ENCODE data around the gene TMEM120A.

Gene TMEM120A

DNA sequence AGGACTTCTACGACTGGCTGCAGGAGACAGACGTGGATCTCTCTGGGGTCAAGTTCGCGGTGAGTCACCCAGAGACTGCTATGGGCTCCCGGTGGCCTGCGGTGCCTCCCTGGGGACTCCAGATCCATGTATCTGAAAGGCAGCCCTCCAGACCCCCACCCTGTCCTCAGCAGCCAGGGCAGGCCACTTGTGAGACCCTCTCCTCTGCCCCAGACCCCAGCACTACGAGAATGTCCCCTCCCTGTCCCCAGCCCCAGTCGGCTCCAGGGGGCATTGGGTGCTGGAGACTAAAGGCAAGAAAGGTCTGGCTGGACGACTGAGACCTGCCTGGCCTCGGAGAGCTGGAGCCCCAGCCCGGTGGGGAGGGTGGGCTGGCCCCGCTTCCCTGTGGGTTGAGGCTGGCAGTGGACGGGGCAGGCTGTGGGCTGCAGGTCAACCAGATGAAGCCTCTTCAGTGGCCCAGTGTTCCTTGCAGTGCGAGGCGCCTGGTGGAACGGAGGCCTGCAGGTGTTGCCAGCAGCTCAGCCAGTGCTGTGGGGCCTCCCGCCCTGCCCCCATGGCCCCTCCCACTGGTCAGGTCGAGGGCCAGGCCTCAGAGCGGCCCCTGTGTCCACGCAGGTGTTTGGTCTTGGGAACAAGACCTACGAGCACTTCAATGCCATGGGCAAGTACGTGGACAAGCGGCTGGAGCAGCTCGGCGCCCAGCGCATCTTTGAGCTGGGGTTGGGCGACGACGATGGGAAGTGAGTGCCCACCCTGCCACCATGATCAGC is 13.8 kb downstream of the TMEM120A start:
- DNase-seq = no peak

DNA sequence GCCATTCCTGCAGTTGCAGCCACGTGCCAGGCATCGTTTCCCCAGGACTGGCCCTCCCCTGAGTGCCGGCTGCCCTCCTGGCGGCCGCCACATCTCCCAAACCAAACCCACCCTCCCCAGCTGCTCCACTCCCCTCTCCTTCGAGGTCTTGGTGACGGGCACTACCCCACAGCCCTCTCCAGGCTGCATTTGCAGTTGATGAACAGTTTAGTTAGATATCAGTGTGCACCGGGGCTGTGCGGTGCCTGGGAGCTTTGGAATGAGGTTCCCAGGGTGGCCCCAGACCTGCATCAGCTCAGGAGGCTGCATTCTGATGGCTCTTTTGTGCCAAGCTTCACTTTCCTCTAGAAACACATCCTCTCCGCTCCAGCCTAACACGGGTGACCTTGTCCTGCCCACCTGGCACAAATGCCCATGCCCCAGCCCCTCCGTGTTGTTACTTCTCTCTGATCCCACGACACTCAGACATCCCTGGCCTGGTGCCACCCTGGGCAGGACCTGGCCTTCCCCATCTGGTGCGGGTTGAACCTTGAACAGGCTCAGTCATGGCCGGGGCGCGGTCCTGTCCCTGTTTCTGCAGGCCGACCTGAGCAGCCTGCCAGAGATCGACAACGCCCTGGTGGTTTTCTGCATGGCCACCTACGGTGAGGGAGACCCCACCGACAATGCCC is 14.5 kb downstream of the TMEM120A start:
- DNase-seq = no peak

GRCh38 chr7:75977743-75978142 is 16.7 kb downstream of the TMEM120A start:
- no peak for DNase-seq

GRCh38 chr7:75971961-75972763 is 22.2 kb downstream of the TMEM120A start:
- no peak for DNase-seq

DNA sequence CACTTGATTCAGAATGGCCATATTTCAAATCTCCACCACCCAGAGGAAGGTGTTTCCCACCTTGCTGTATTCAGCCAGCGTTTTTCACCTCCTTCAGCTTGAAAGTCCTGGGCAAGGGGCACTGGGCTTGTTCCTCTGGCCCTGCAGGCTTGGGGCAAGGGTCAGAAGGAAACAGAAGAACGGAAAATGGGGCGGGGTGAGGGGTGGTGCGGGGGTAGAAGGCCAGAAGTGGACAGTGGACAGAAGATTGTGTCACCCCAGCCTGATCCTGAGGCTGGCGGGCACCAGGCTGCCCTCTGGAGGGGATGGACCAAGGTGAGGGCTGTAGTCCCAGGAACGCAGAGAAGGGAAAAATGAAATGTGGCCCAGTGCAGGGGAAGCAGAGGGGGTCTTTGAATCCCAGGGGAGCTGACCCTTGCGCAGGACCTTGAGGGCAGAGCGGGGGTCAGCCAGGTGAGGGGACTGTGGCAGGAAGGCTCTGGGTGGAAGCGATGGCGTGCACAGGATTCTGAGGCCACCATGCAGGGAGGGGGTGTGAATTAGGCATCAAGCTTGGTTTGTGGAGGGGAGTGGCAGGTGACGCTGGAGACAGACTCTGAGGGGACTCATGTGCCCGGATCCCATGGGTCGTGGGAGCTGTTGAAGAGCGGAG is 23.0 kb downstream of the TMEM120A start:
- no peak for DNase-seq

GRCh38 chr7:75969704-75970498 is 24.5 kb downstream of the TMEM120A start:
- no peak for DNase-seq

- no peak for DNase-seq
Measured at GRCh38 chr7:75969182-75969581, 25.2 kb downstream of the TMEM120A start.

- DNase-seq = no peak
Measured at GRCh38 chr7:75968561-75969001, 25.8 kb downstream of the TMEM120A start.

- DNase-seq = no peak
Measured at GRCh38 chr7:75968012-75968411, 26.4 kb downstream of the TMEM120A start.

DNA sequence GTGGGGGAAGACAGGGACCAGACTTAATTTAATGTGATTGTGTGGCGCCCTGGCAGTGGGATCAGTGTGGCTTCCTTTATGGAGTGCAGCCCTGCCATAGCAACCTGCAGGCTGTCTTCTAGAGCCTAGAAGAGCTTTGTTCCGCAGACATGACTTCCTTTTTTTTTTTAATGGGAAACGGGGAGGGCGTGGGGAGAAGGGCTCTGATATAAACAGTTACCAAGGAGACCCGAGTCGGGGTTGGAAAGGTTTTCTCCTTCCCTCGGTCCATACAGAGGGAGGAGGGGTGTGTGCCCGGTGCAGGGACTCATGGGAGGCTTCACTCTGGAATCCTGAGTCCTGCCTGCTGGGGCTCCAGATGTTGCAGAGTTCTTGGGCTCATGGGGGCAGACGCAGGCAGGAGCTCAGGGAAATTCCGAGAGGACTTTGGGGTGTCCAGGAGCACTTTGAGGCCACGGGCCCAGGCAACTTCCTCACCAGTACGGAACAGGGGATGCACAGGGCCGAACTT is 26.9 kb downstream of the TMEM120A start:
- DNase-seq = no peak

DNA sequence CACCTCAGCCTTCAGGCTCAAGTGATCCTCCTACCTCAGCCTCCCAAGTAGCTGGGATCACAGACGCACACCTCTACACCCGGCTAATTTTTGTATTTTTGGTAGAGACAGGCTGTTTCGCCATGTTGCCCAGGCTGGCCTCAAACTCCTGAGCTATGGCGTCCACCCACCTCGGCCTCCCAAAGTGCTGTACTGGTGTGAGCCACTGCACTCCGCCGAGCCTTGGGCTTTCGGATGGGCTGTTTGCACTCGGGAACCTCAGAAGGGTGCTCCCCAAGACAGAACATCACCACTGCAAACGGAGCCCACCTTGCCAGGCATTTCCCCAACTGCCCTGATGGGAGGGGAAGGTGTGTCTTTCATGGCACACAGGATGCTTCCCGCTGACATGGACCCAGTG is 27.3 kb downstream of the TMEM120A start:
- no peak for DNase-seq

- DNase-seq = no peak
Measured at GRCh38 chr7:75966190-75966961, 28.0 kb downstream of the TMEM120A start.

DNA sequence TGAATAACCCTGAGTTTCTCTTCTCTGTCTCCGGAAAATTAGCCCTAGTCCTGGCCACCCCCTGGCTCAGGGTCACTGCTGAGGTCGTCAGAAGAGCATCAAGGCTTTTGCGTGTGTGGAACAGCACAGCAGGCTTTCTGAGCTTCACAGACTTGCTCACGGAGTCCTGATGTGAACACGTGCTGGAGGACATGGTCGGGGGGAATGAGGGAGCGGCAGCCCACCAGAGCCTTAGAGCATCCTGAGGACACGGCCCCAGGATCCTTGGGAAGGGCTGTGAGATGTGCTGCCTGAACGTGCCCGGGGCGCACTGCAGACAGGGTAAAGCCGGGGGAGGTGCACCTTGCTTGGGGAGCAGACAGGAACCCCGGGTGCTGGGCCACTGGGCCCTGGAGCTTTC is 28.8 kb downstream of the TMEM120A start:
- DNase-seq = no peak

DNA sequence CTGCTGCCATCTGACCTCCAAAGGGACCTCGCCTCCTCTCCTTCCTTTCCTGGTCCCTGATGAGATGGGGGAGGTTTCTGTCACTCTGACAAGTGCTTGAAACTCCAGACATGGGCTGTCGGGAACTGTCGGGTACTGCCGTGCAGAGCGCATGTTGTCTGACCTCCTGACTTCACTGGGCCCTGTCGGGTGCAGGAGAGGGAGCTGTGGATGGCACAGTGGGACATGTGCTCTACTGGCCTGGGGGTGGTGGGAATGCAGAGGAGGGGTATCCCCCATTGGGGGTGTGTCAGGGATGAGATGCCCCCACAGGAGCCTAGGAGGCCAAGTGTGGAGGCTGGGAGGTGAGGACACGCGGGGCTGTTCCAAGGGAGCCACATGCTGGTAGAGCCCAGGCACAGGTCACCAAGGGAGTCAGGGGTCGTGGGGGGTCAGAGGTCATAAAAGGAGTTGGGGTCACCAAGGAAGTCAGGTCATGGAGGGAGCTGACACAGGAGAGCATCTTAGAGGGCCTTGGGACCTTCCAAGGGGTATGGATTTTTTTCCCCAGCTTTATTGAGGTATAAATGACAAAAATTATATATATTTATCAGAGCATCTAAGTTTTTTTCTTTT is 30.9 kb downstream of the TMEM120A start:
- DNase-seq = no peak

- no peak for DNase-seq
Measured at GRCh38 chr7:75962607-75963380, 31.6 kb downstream of the TMEM120A start.

DNA sequence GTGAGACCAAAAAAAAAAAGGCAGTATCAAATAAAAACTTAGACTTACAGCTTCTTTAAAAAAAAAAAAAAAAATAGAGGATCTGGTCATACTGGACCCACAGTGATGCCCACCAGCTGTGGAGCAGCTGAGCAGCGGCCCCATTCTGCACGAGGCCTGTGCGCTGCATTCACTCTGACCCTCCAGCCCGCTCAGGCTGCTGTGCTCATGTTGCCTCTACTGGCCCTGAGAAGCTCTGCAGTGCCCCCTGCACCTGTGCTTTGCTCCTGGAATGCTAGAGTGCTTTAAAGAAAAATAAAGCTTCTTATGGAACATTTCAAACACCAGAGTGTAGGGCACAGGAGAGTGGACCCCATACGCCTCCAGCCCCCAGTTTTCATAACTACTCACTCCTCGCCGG is 33.2 kb downstream of the TMEM120A start:
- no peak for DNase-seq

DNA sequence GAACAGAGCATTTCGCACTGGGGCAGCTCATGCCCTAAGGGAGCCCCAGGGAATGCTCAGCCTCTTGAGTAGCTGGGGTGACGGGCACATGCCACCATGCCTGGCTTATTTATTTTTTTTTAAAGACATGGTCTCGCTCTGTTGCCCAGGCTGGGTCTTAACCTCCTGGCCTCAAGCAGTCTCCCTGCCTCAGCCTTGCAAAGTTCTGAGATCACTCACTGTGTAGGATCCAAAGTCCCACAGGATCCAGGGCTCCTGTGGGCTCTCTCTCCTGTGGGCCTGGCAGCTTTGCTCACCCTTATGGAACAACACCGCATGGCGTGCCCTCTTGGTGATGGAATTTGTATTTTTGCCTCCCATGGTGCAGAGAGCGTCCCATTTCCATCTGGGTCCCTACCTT is 34.0 kb downstream of the TMEM120A start:
- no peak for DNase-seq

DNA sequence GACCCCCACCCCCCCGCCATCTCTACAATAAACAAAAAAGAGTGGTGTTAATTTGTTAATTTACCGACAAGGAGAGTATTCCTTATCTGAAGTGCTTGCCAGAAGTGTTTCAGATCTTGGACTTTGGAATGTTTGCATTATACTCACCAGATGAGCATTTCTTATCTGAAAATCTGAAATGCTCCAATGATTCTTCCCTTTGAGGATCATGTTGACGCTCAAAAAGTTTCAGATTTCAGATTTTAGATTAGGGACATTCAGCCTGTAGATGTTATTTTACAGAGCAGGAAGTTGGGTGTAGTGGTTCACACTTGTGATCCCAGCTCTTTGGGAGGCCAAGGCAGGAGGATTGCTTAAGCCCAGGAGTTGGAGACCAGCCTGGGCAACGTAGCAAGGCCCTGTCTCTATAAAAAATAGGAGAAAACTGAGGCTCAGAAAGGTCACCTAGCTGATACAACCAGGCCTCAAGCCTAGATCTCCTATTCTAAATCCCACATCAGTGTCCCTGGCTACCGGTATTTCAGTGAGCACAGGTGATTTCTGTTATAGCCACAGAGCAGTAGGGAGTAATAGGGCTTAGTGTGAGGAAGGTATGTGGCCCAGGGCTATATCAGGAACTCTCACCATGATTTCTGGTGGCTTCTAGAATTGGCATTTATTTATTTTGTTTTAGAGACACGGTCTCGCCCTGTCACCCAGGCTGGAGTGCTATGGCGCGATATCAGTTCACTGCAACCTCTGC is 35.4 kb downstream of the TMEM120A start:
- no peak for DNase-seq

Measured in activated T-cell treated with anti-CD3 and anti-CD28 coated beads for 4 hours (primary cell).